Activated CD4-positive, CD25-positive, alpha-beta regulatory T cell treated with anti-CD3 and anti-CD28 coated beads, Interleukin-2, amount 50 U/mL, for 16 hours (primary cell): ENCODE results near the gene EFCAB7.

Experiments
- DNase-seq: peaks from one replicate; pipeline ENCODE4 v3.0.0-alpha.2; 2020; ENCODE audit warnings: low read depth, low spot score

Gene EFCAB7

DNA sequence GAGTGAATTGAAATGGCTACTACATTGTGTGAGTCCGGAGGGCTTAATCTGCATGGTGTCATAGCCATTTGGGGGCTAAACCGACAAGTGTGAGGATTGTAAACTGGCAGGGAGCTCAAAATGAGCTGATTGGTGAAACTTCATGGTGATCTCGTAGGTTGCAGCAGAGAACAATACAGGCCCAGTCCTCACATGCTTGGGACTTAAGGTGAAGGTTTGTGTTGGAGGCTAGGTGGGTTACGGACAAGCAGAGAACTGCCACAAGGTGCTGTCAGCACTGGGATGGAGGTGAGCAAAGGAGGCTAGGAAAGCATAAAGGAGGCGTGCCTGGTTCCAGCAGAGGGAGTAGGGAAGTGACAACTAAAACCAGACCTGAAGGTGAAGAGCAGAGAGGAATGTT lies 79.3 kb downstream of the EFCAB7 start:
- DNase-seq: no peak

DNA sequence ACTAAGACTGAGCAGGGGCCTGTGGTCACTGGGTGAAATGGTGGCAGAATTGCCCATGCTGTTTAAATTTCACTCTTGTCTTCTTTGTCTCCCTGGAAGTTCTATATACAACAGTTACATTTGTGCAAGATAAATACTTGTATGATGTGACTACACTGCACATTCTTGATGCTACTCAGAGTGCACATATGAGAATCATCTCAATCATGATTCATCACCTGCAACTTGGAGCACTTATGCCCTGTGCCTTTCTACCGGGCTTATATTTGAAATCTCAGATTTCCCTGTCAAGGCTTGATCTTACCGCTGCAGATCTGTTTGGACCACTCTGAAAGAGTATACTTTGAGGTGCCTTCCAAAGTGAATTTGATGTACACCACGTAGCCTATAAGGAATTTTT lies 80.5 kb downstream of the EFCAB7 start:
- DNase-seq: no peak

DNA sequence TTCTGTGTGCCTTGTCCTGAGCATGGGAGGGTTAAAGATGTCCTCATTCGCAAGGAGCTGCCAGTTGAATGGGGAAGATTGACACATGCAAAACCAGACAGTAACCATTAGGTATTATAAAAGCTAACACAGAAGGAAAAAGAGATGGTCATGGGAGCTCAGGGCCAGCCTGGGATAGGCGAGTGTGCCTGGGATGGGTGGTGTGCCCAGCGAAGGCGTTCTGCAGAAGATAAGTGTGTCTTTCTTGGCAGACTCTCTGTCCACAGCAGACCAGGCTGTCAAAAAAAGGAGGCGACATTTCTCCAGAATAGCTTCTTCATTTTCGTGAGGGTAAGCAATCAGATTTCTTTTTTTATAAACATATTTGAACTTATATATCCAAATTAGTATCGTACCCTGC lies 84.0 kb downstream of the EFCAB7 start:
- no peak for DNase-seq

DNA sequence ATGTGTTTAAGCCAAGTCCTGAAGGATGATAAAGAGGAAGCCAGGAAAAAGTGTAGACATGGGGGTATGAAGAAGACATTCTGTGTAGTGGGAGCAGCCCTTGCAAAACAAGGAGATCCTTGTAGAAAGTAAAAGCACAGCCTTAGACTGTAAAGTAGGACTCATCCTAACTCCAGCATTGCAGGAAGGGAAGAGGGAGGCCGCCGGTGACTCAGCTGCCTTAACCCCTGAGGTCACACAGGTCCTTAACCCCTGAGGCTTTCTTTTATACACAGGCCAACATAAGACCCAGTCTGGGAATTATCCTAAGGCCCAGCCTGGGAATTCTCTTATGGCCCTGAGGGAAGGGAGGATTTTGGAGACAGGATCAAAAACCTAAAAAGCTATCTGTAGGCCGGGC lies 87.9 kb downstream of the EFCAB7 start:
- DNase-seq: no peak

DNA sequence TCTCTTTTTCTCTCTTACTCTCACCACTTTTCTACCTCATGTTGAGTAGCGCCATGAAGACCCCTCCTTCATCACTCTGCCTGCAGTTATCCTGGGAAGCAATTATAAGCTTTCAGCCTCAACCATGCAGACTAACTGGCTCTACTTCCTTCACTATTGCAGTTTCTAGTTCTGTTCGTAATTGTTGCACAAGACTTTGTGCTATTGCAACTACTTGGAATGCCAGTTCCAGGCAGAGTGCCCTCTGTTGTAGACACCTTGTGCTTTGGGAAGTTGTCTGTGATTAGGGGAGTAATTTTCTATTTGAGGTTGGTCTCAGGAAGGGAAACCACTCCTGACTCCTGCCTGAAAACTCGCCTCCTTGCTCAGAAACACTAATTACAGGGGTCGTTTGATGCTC lies 89.2 kb downstream of the EFCAB7 start:
- no peak for DNase-seq

DNA sequence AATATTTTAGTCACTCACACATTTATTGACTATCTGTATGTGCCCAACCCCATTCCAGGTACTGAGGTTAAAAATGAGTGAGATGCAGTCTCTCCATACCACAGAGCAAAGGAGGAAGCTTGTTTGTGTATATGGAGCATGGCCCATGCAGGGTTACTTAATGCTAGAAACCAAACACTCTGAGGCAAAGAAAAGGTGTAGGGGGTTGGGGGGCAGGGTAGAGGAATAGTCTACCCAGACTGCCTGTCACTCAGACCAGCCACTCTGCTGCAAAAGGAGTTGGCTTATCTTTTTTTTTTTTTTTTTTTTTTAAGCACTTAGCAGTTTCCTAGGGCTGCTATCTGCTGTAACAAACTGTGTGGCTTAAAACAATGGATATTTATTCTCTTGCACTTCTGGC lies 89.6 kb downstream of the EFCAB7 start:
- no peak for DNase-seq

DNA sequence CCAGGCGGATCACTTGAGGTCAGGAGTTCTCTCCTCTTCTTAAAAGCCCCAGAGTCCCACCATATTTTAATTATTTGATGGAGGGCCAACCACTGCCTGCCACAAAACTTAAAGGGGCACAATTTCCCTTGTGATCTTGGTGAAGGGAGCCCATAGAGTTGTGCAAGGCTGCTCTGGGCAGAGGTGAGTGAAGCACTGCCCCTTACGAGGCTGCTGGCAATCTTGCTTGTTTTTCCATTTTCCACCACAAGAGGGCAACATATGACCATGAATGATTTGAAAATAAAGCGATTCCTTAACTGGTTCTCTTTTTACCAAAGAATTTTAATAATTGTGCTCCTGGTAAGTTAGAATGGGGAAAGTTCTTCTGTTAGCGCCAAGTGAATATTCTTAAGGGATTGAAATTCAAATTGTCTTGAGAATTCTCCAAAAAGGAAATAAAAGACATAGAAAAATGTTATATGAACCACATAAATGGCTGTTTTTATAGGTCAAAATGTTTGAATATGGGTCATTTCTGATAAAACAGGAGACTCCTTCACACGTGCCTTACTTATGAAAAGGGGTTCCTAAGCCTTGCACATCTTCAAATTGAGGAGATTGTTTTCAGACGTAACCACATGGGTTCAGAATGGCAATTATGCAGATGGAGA lies 92.6 kb downstream of the EFCAB7 start:
- DNase-seq: peak; percentile 60

DNA sequence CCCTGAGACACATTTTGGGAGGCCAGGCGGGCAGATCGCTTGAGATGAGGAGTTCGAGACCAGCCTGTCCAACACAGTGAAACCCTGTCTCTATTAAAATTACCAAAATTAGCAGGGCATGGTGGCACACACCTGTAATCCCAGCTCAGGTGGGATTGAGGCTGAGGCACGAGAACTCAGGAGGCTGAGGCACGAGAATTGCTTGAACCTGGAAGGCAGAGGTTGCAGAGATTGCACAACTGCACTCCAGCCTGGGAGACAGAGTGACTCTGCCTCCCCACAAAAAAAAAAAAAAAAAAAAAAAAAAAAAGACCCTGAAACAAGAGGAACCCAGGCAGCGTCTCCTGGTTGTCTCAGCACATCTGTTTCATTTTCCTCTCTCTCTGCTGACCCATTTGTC lies 94.1 kb downstream of the EFCAB7 start:
- no peak for DNase-seq

DNA sequence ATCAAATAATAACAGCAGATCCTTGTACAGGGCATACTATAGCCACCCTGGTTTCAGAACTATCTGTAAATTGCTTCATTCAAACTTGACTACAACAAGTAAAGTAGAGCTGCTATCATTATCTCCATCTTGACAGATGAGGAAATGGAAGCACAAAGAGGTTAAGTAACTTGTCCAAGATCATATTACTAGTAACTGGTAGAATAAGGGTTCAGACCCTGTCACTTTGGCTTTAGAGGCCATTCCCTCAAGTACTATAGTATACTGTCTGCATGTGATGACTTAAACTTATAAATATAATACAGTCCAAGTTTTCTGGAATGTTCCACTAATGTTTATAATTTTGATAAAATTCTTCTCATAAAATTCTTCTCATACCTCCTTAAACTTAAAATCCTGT lies 94.7 kb downstream of the EFCAB7 start:
- DNase-seq: no peak

DNA sequence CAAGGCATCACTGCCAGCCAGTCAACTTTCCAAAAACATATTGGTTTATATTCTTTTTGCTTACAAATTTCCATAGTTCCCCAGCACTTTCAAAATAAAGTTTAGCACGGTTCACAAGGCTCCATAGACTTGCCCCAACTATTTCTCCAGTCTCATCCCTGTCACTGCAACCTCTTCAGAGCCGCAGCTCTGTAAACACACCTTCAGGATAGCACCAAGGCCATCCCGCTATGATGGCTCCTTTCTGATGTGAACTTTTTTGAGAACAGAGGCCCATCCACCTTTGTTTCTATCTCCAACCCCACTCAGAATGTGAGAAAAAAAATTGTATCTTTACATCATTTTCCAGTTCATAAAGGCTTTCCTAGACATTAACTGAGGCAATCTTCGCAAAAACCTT lies 96.2 kb downstream of the EFCAB7 start:
- no peak for DNase-seq

DNA sequence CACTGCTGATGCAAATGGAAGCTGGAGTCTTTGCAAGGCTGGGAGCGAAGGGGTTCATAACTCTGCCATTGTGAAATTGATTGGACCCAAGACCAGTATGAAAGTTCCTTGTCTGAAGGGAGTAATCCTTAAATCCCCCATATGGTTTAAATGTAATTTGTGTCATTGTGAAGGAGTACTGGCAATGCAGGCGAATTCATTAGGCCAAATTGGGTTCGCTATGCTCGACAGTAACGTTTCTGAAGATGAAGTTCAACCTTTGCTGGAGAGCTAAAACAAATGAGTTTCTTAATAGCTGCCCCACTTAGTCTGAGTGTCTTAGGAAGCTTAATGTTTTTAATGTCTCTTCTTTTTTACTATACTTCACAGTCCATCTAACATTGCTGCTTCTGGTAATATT lies 97.3 kb downstream of the EFCAB7 start:
- no peak for DNase-seq

DNA sequence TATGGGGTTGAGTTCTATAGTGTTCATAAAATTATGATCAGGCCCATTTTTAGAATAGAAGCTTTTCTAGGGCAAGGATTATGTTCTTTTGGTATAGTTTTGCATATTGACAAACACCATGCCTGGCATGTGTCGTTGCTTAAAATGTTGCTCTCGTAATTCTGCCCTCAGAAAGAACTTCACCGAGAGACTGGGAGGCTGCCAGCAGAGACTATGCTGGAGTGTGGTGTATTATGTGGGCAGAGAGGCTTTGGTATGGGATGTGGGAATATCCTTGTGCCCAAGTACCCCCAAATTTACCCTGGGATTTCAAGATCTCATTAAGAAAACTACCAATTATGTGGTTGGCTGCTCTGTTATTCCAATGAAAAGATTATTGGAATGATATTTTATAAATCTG lies 97.8 kb downstream of the EFCAB7 start:
- no peak for DNase-seq

DNA sequence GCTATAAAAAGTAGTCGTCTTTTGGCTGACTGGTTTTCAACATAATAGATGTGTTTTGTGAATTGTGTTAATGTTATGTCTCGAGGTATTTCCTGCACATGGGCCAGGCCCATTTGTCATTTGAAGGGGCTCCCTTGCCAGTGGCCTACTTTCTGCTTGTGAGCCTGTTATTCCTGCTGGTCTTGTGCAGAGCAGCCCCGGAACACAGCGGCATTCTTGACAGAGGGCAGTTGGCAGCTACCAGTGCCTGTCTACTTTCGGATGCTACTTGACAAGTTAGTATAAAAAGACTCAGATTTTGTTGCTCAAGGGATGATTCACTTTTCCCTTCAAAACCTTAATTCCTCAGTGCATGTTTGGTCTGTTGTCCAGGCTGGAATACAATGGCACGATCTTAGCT lies 98.4 kb downstream of the EFCAB7 start:
- no peak for DNase-seq
